HCEC 1CT (cell line): ENCODE data around the gene P2RX7.
A peak's percentile ranks its signal among the peaks of the same experiment; 100 is the strongest.
"Not testable (repeated sequence)": the region's sequence is repeated elsewhere in the genome, so short reads cannot be mapped to it uniquely, and the experiment has no call there.

Experiments used
- DNase-seq: peaks from one replicate; pipeline ENCODE4 v3.0.0-alpha.2; 2017

Gene P2RX7

DNA sequence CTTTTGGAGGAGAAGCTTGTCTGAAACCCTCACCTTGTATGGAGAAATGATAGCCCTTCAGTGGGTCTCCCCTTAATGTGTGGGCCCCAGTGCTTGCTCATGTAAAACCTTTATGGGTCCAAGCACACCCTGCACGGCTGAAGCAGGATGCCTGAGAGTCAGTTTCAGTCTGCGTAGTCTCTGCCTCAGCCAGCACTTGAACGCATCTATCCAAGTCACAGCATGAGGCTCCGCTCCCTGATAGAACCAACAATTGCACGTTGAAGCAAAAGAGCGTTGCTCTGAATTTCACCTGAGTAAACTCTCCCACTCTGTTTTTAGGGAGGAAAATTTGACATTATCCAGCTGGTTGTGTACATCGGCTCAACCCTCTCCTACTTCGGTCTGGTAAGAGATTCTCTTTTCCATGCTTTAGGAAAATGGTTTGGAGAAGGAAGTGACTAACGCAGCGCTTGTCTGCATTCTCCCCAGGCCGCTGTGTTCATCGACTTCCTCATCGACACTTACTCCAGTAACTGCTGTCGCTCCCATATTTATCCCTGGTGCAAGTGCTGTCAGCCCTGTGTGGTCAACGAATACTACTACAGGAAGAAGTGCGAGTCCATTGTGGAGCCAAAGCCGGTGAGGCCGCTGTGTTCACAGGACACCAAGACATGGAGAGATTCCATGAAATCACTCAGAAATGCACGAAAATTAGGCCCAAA, 44.3 kb downstream of the P2RX7 start:
- DNase-seq: no peak

DNA sequence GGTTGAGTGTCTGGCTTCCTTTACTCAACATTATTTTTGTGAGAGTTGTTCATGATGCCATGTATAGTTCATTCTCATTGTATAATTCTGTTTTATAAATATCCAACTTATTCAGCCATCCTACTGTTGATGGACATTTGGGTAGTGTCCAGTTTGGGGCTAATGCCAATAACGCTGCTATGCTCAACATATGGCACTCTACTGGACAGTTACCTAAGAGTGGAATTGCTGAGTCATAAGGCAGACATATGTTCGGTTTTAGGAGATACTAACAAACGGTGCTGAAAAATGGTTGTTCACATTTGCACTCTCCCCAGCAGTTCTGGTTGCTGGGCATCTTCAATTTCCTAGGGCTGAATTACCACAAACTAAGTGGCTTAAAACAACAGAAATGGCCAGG, 48.5 kb downstream of the P2RX7 start:
- peak; percentile 85 for DNase-seq

GRCh38 chr12:121182222-121182893, 49.7 kb downstream of the P2RX7 start:
- no peak for DNase-seq

- DNase-seq: no peak
Measured at GRCh38 chr12:121184425-121184824, 51.7 kb downstream of the P2RX7 start.

DNA sequence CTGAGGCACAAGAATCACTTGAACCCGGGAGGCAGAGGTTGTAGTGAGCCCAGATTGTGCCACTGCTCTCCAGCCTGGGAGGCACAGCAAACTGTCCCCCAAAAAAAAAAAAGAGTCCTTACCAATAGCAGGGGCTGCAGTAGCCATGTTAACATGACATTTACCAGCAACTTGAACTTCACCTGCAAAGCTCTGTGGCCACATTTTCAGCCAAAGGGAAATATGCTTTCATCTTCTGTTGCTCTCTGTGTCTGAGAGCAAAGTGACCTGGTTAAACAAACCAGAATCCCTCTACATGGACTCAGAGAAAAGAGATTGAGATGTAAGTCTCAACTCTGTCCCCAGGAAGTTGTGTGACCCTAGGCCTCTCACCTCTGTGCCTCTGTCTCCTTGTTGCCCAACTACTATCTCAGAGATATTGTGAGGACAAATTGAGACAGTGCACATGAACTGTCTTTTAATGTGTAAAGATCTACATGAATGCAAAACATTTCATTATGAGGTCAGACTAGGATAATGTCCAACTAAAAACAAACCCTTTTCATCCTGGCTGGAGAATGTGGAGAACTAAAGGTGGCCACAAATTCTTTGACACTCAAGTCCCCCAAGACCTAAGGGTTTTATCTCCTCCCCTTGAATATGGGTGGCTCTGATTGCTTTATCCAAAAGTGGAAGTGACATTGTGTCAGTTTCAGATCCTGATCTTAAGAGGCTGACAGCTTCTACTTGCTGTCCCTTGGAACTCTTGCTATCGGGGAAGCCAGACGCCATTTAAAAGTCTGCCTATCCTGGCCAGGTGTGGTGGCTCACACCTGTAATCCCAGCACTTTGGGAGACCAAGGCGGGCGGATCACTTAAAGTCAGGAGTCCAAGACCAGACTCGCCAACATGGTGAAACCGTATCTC, 52.6 kb downstream of the P2RX7 start:
- DNase-seq: no peak

DNA sequence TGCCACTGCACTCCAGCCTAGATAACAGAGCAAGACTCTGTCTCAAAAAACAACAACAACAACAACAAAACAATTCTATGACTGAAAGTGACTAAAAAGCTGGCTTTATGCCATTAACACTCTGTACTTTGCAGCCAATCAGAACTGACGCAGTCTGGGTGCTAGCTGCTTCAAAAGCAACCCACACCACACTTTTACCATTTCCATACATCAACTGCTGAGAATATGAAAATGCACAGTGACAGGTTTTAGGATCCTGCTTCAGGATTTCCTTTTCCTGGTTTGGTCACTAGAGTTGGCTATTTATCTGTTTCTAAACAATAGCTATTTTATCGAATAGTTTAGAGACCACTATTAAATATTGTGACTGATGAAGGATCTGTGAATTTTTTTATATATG, 54.1 kb downstream of the P2RX7 start:
- DNase-seq: no peak

DNA sequence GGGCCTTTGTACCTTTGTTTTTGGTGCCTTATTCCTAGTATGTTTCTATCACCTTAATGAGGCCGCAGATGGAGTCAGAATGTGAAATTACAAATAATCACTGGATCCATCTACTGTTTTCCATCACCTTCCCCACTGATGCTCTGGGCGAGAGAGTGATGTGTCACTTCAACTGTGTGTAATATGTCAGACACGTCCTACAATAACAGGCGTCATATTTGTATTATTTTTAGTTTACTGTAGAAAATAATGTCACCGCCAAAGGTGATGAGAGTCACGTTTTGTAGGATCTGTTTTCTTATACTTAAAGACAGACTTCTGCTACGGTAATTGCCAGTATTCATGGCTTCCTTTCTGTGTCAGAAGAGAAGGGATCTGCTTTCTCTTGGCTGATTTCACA, 54.8 kb downstream of the P2RX7 start:
- DNase-seq: no peak

GRCh38 chr12:121188227-121188626, 55.6 kb downstream of the P2RX7 start:
- DNase-seq: no peak

- no peak for DNase-seq
Measured at GRCh38 chr12:121189131-121189530, 56.5 kb downstream of the P2RX7 start.

DNA sequence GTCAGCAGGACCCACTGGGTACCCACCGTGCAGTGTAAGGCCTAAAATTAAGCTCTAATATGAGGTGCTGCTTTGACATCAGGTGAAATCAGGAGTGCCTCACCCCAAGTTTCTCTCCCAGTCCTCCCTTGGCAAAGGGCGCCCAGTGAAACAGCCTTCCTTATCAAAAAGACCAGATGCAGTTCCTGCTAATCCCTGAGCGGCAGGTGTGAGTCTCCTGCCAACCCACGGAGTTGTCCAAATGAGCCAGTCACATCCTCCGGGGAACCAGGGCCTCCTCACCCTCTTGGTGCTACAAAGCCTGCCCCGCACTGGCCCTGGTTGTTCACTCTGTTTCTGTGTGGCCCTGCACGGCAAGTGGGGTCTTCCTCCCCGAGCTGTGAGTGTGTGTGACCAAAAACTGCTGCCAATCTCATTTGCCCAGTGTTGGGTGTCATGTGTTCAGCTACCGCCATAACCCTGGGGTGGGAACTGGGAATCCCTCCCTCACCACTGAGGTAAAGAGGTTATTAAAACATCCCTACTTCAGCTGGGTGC, 57.0 kb downstream of the P2RX7 start:
- no peak for DNase-seq

- peak; percentile 98 for DNase-seq
Measured at GRCh38 chr12:121190523-121191031, 57.9 kb downstream of the P2RX7 start.

GRCh38 chr12:121191151-121191550, 58.5 kb downstream of the P2RX7 start:
- no peak for DNase-seq

- no peak for DNase-seq
Measured at GRCh38 chr12:121196902-121197301, 64.2 kb downstream of the P2RX7 start.

- DNase-seq: no peak
Measured at GRCh38 chr12:121198949-121199348, 66.3 kb downstream of the P2RX7 start.

- not testable (repeated sequence) for DNase-seq
Measured at GRCh38 chr12:121201140-121201539, 68.5 kb downstream of the P2RX7 start.

DNA sequence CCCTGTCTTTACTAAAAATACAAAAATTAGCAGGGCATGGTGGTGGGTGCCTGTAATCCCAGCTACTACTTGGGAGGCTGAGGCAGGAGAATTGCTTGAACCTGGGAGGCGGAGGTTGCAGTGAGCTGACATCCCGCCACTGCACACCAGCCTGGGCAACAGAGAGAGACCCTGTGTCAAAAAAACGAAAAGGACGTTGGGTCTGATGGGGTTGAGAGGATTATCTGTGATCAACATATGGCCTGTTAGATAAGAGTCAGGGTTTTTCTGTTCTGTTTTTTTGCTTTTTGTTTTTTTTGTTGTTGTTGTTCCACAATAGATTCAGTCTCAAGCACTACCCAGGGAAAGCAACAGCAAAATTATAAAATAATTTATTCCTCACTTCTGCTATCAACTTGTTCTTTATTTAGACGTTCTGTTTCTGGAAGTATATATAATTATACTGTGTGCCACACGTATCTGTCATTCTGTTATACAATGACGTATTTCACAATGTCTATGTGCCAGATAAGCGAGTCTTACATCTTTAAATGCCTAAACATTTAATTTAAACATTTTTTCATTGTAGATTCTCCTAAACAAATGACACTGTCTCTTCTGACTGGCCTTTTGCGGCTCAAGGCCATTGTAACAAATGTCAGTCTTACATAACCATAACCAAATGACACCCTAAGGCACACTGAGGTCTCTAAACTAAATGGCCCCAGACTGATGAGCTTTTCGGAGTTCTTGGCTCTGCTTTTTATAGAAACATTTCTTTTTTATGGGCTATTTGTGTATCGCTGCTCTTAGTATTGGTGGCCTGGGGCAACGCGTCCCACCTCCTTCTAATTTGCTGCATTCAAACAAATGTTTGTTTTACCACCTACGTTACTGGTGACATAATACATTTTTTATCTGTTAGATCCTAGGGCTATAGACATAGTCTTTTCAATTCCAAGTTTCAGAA, 70.0 kb downstream of the P2RX7 start:
- no peak for DNase-seq

GRCh38 chr12:121203482-121203881, 70.8 kb downstream of the P2RX7 start:
- no peak for DNase-seq

DNA sequence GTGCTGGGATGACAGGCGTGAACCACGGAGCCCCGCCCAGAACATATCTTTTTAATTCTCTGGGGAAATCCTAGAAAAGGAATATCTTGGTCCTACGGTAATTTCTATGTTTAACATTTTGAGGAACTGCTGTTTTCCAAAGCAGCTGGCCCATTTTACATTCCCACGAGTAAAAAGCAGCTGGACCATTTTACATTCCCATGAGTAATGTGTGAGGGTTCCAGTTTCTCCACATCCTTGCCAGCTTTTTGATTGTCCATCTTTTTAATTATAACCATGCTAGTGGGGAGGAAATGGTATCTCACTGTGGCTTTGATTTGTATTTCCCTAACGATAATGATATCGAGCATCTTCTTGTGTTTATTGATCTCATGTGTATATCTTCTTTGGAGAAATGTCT, 72.8 kb downstream of the P2RX7 start:
- peak; percentile 16 for DNase-seq

DNA sequence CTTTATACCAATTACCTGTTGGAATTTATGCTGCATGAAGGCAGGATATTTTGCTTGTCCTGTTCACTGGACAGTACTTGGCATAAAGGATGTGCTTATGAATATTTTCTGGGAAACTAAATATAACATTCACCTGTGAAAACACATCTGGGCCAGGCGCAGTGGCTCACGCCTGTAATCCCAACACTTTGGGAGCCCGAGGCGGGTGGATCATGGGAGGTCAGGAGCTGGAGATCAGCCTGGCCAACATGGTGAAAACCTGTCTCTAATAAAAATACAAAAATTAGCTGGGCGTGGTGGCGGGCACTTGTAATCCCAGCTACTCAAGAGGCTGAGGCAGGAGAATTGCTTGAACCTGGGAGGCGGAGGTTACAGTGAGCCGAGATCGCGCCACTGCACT, 75.9 kb downstream of the P2RX7 start:
- DNase-seq: not testable (repeated sequence)

DNA sequence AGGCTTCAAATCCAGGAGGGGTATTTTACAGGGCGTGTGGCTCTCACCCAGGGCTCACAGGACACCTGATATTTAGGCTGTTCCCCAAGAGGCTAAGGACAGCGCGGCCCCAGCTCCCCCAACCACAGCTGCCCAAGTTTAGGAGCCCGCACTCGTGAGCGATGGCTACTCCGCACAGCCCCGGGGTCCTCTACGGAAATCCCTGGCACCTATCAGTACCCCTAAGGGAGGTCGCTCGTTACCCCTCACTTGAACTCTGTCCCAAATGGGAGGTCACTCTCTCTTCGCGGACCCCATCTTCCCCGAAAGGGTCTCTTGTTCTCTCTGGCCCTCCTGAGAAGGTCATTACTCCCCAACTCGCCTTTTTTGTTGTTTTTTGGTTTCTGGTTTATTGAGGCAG, 76.5 kb downstream of the P2RX7 start:
- DNase-seq: no peak

GRCh38 chr12:121209624-121210572, 77.2 kb downstream of the P2RX7 start, which contains the start of gene P2RX4:
P2RX4 (plus strand) TSS chr12:121210129; CDS start chr12:121210165, 36 bp downstream.
- DNase-seq: peak; percentile 70
